Uterus (tissue), 4 donors: ENCODE measurements around the gene CELF2. TPM values are rescaled to one million over a fixed set of nuclear protein-coding genes. Genes with fewer than 3 reads are reported as not detected.
A peak's percentile ranks its signal among the peaks of the same experiment; 100 is the strongest.

ENCODE experiments used
- DNase-seq, 2 donors: peaks; one replicate each; pipeline ENCODE4 v3.0.0-alpha.2; 2019 to 2020
- H3K27ac ChIP-seq, 2 donors: fragments of 200-600 bp; sonication (generic); 1 replicate in 1 of 2; 2 replicates in 1 of 2; pipeline ENCODE4 v1.5.1; 2016 to 2018
- H3K27me3 ChIP-seq, 2 donors: fragments of 200-600 bp; sonication (generic); one replicate each; pipeline ENCODE4 v1.5.1; 2018 to 2019; ENCODE audit warnings: control low read depth in 1 of 2
- H3K36me3 ChIP-seq, 2 donors: fragments of 200-600 bp; sonication (generic); one replicate each; pipeline ENCODE4 v1.5.1; 2019; ENCODE audit warnings: control low read depth in 1 of 2
- H3K4me1 ChIP-seq, 2 donors: fragments of 200-600 bp; sonication (generic); one replicate each; pipeline ENCODE4 v1.5.1; 2018 to 2019; ENCODE audit warnings: control low read depth in 1 of 2
- H3K4me3 ChIP-seq, 2 donors: fragments of 200-600 bp; sonication (generic); 1 replicate in 1 of 2; 2 replicates in 1 of 2; pipeline ENCODE4 v1.5.1; 2018 to 2019; ENCODE audit warnings: mild to moderate bottlenecking in 1 of 2
- H3K9me3 ChIP-seq, 2 donors: fragments of 200-600 bp; sonication (generic); one replicate each; pipeline ENCODE4 v1.5.1; 2019; ENCODE audit warnings: control low read depth in 1 of 2
- CTCF ChIP-seq, 4 experiments: fragments of 200-600 bp in 2 of 4; fragments of 450-650 bp in 2 of 4; sonication (generic) in 2 of 4; IDR thresholded peaks; one replicate each; pipeline ENCODE4 v1.5.1; 2016 to 2019; ENCODE audit warnings: antibody characterized with exemption in 4 of 4, mild to moderate bottlenecking in 2 of 4, moderate library complexity in 1 of 4
- POLR2A ChIP-seq, 2 donors: fragments of 450-650 bp; IDR thresholded peaks; one replicate each; pipeline ENCODE4 v1.6.1; 2016; ENCODE audit warnings: antibody characterized with exemption in 2 of 2, mild to moderate bottlenecking in 1 of 2, moderate library complexity in 1 of 2
- intact Hi-C: fragments of 100-400 bp; cut with DNase I; formaldehyde crosslinking; loops from one replicate; pipeline ENCODE4 v1.15.1; 2023; ENCODE audit warnings: low total_unique reads
- total RNA-seq, 4 donors: library from RNA; depleted of rRNA in 3 of 4; stranded (reverse); fragments of >200 nt in 3 of 4; gene quantifications; one replicate each; pipeline versions ENCODE4 v1.1.0 to v1.2.4, GENCODE V29; 2014 to 2023
- donor health status: DM: yes; HTN: yes; CAD: no.

CELF2 gene
- total RNA-seq, 4 donors from 2014 or later, result 12.8 to 59.2 (median 44.0) TPM

- no peak for DNase-seq
- no peak for TF ChIP-seq POLR2A (IDR thresholded peaks at IDR 0.05)
- no peak for TF ChIP-seq CTCF (IDR thresholded peaks at IDR 0.05)
- intact Hi-C loops, result no loop called here
- Histone ChIP-seq H3K27me3 (no peaks in the 10 kb centered on the region), H3K4me1 (peaks cover 0 to 4% of the 10 kb centered on the region in 2 donors), H3K36me3 (no peaks in the 10 kb centered on the region), H3K27ac (no peak overlapping the region), H3K4me3 (no peak overlapping the region), H3K9me3 (no peaks in the 10 kb centered on the region)
These were observed 246.8 kb downstream of the CELF2 start for GRCh38 chr10:11264296-11265048.

GRCh38 chr10:11265484-11265883 is 247.8 kb downstream of the CELF2 start:
- Histone ChIP-seq H3K4me1 (peaks cover 0 to 4% of the 10 kb centered on the region in 2 donors), H3K9me3 (no peaks in the 10 kb centered on the region), H3K27ac (no peak overlapping the region), H3K36me3 (no peaks in the 10 kb centered on the region), H3K4me3 (no peak overlapping the region), H3K27me3 (no peaks in the 10 kb centered on the region)
- TF ChIP-seq POLR2A (IDR thresholded peaks at IDR 0.05) (no peak), CTCF (IDR thresholded peaks at IDR 0.05) (no peak)
- no peak for DNase-seq
- intact Hi-C loops, result no loop called here

- H3K36me3 ChIP-seq, result no peaks in the 10 kb centered on the region
- intact Hi-C loops, result no loop called here
- H3K27ac ChIP-seq, result no peak overlapping the region
These were observed 248.8 kb downstream of the CELF2 start for GRCh38 chr10:11266426-11266825.

GRCh38 chr10:11270135-11270857 is 252.6 kb downstream of the CELF2 start:
- H3K36me3 ChIP-seq, result no peaks in the 10 kb centered on the region
- peak; percentile 66 to 74 (median 70) for TF ChIP-seq CTCF (IDR thresholded peaks at IDR 0.05)
- no peak for TF ChIP-seq POLR2A (IDR thresholded peaks at IDR 0.05)
- H3K4me3 ChIP-seq, result no peak overlapping the region
- no peaks in the 10 kb centered on the region for H3K4me1 ChIP-seq
- H3K27me3 ChIP-seq, result no peaks in the 10 kb centered on the region
- no peak overlapping the region for H3K27ac ChIP-seq
- H3K9me3 ChIP-seq, result no peaks in the 10 kb centered on the region
- intact Hi-C loops, result no loop called here
- peak; percentile 65 for DNase-seq

More at GRCh38 chr10:11266426-11266825, 248.8 kb downstream of the CELF2 start:
- H3K4me3 ChIP-seq, result no peak overlapping the region
- no peaks in the 10 kb centered on the region for H3K9me3 ChIP-seq
- H3K4me1 ChIP-seq, result peaks cover 0 to 4% of the 10 kb centered on the region in 2 donors
- no peaks in the 10 kb centered on the region for H3K27me3 ChIP-seq
- no peak for TF ChIP-seq POLR2A (IDR thresholded peaks at IDR 0.05)
- TF ChIP-seq CTCF (IDR thresholded peaks at IDR 0.05), result no peak
- no peak for DNase-seq

- Histone ChIP-seq H3K9me3 (no peaks in the 10 kb centered on the region), H3K4me1 (no peaks in the 10 kb centered on the region), H3K27me3 (no peaks in the 10 kb centered on the region), H3K27ac (no peak overlapping the region), H3K4me3 (no peak overlapping the region), H3K36me3 (no peaks in the 10 kb centered on the region)
- TF ChIP-seq CTCF (IDR thresholded peaks at IDR 0.05) (no peak), POLR2A (IDR thresholded peaks at IDR 0.05) (no peak)
- DNase-seq, result no peak
- intact Hi-C loops, result no loop called here
These were observed 253.1 kb downstream of the CELF2 start for GRCh38 chr10:11270858-11271179.
